Kidney glomerular epithelial cell (primary cell): ENCODE data around the gene CGNL1.

ENCODE experiments used
- DNase-seq: peaks from one replicate; lab custom pipeline; 2025; lab: John Stamatoyannopoulos, UW

The CGNL1 gene

GRCh38 chr15:57550640-57551039 lies 174.3 kb downstream of the CGNL1 start:
- no peak for DNase-seq

DNA sequence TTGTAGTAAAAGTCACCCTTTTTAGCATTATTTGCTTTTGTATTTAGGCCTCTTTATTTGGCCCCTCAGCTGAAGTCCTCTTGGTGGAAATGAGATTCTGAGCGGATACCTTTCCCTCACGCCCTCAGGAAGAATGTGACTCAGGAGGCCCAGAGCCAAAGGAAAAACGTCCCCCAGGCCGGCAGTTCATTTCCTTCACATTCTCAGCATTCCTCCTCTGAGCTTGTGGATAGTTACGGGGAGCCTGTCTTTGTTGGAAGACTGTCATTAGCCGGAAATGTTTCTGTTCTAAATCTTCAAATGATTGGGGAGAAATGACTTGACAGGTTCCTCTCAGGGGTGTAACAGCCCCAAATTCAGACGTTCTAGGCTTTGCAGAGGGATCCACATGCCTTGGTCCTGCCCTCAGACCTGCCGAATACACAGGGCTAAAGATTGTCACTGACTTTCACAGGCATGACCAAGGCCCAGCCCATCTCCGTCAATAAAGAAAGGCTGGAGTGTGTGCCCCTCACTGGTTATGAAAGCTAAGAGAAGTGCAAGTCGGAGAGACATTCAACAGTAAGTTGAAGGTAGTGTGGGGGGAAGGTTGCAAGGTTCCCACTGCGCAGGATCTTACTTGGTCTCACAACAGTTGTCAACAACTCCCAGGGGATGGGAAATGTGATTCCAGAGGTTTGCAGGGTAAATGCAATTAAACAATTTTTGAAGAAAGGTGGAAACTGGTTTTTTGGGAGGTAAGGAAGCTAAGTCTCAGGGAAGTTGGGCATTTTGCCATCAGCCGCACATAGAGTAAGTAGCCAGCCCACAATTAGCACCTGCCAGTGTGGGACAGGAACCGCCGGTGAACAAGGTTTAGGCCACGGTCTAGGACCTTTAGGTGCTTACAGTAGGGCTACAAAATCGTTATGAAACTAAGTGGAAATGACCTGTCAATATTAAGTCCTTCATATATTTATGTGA lies 175.7 kb downstream of the CGNL1 start:
- peak; percentile 75 for DNase-seq

- DNase-seq: no peak
These were observed 176.5 kb downstream of the CGNL1 start for GRCh38 chr15:57552678-57553334.

GRCh38 chr15:57553526-57553925 lies 177.2 kb downstream of the CGNL1 start:
- no peak for DNase-seq

- DNase-seq: no peak
These were observed 177.9 kb downstream of the CGNL1 start for GRCh38 chr15:57554063-57554811.

DNA sequence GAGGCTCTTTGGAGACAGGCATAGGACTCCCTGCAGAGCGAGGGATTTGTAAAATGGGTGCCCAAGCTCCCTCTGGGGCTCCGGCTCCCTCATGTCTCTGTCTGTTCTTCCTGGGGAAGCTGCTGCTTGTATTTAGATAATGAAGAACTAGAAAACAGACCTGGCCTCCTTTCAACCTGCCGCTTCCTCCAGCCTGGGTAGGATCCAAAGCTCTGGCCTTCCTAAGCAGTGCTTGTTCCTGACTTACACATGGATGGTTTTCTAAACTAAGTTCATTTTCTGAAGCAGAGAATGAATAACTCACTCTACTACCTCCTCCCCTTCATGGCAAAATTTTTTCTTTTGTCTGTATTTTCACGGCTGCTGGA lies 178.5 kb downstream of the CGNL1 start:
- no peak for DNase-seq

- DNase-seq: no peak
These were observed 179.0 kb downstream of the CGNL1 start for GRCh38 chr15:57555270-57555669.

GRCh38 chr15:57556040-57556439 lies 179.7 kb downstream of the CGNL1 start:
- DNase-seq: no peak

- DNase-seq: no peak
These were observed 181.0 kb downstream of the CGNL1 start for GRCh38 chr15:57557267-57557666.

DNA sequence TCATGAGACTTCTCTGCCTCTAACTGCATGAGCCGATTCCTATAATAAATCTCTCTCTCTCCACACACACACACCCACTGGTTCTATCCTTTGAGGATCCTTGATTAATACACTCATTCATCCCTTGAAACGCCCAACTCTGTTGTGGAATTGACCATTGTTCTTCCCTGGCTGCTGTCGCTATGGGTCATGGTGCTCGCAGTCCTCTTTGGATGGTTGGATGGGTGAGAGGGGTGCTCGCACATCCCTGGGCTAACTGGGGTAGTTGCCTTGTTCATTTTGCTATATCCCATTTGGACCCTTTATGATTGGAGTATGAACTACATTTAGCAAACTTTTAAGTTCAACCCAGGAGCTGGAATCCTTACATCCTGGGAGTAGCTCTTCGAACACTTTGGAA lies 181.5 kb downstream of the CGNL1 start:
- no peak for DNase-seq

DNA sequence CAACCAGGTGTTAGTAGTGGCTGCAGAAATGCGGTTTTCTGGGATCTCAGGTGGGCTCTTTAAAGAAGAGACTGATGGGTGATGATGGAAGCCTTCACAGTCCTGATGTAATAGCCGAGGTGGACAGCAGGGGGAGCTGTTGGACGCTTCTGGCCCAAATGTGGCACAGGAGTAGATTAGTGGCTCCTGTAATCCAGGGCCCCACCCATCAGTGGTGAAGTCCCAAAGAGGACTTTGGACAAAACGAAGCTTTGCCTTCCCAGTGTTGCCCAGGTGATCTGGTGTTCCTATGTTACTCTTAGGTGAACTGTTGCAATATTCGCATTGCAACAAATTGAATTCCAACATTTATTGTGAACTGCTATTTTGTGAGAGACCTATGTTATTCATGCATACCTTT lies 183.6 kb downstream of the CGNL1 start:
- no peak for DNase-seq

DNA sequence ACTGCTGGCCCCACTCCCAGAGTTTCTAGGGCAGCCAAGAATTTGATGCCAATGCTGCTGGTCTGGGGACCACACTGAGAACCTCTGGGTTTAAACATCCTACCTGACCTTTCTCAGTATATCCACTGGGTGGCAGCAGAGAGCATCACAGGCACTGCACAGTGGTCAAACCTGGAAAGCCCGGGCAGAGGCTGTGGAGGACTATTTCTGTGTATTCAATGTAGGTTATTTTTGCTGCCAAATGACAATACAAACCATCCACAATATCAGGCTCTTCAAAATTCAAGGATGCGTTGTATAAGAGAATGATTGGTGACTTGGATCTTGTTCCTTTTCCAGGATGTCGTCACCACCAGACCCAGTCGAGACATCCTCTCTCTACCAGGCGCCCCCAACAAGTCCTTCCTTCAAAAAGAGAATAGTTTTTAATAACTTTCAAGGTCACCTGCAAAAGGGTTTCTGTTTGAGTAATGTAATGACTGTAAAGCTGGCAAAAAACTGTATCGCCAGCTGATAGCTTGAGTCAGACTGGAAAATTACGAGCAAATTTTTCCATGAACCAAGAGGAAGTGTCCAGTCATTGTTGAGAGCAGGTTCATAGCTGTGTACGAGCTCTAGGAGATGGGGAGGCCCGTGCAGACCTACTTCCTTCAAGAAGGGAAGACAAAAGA lies 184.9 kb downstream of the CGNL1 start:
- peak; percentile 65 for DNase-seq

- no peak for DNase-seq
These were observed 186.0 kb downstream of the CGNL1 start for GRCh38 chr15:57562196-57562769.

DNA sequence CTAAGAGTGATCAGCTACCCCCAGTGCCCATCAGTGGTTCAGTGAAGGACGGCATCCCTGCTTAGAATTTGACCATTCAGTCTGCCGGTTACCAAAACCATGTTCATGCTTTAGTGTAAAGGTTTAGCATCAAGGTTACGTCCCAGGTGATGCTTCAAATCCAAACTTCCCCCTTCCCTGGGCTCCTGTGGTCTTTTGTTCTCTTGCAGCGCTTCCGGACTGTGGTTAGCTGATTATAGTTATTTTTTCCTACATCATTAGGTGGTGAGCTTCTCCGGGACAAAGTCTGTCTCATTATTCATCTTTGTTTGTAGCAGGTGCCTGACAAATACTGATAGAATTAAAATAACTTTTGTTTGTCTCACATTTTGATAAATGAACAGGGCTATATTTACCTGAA lies 187.1 kb downstream of the CGNL1 start:
- no peak for DNase-seq

DNA sequence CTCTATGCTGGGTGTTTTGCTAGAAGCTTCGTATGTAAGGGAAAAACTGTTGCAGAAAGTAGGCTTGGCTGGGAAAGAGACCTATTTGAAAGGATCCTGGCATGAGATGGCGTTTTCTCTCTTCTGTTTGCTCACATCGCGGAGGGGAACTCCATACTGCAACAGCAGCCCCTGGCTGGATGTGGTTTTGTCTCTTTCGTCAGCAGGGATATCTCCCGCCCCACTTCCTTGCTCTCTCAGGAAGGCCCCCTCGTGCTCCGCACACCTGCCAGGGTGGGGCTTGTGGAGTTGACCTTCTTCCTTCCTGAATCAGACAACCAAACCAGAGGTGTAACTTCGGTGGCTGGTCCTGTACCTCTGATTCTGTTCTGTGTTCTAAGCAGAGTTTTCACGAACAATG lies 189.0 kb downstream of the CGNL1 start:
- no peak for DNase-seq

GRCh38 chr15:57566834-57567233 lies 190.5 kb downstream of the CGNL1 start:
- DNase-seq: no peak

DNA sequence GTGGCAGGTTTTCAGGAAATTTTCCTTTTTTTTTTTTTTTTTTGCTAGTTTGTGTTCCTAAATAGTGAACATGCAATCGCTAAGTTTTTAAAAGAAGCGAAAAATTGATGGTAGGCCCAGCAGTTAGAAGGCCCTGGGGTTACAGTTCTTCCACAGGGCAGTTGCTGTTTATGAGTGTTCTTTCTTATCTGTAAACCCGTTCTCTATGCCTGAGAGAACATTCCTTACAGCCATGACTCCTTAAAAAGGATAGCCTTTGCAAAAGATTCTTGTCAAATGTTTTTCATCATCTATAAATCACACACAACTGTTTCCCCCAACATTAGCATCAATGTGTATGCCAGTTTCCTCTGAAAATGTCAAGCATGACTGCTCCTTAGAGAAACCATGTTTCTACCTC lies 191.6 kb downstream of the CGNL1 start:
- peak; percentile 60 for DNase-seq

GRCh38 chr15:57568299-57568698 lies 192.0 kb downstream of the CGNL1 start:
- DNase-seq: no peak

GRCh38 chr15:57570340-57570739 lies 194.0 kb downstream of the CGNL1 start:
- DNase-seq: no peak

DNA sequence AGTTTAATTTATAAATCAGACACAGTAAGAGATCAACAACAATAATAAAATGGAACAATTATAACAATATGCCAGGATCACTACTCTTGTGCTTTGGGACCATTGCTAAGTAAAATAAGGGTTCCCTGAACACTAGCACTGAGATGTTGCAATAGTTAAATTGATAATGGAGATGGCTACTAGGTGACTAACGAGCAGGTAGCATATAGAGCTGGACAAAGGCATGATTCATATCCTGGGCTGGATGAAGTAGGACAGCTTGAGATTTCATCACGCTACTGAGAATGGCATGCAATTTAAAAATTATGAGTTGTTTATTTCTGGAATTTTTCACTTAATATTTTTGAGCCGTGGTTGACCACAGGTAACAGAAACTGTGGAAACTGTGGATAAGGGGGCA lies 194.7 kb downstream of the CGNL1 start:
- peak; percentile 57 for DNase-seq

DNA sequence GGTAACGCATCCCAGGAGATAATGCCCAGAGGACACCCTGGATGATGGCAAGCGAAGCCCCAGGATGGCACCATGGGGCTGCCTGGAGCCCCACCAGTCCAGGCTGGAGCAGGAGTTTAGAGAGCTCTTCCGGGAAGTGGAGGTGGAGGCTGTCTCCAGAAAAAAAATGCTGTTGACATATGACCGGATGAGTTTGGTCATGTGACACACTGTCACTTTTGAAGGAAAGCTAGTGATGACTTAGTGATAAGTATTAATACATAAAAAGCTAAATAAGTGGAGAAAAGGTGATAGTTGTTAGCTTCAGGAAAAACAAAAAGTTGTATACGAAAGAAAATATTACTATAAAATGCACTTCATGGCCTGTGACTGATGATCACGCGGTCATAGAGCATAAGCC lies 195.4 kb downstream of the CGNL1 start:
- DNase-seq: no peak

DNA sequence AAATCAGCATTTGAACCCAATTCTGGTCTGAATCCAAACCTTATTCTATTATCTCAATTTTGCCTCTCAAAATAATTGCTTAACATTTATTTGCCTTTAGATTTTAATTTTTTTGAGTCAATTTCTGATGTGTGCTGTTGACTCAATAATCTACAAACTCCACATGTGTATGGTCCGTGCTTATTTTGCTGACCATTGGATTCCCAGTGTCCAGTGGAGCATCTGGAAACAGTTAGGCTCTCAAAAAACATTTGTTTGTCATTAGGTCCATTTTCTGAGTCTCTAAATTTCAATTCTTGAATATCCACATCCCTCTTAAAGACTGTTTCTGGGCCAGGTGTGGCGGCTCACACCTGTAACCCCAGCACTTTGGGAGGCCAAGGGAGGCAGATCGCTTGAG lies 196.2 kb downstream of the CGNL1 start:
- DNase-seq: no peak
